HL-60 (cell line): Measurements from ENCODE around the gene AFTPH.

ENCODE experiments used
- CTCF ChIP-seq: IDR thresholded peaks from one replicate; pipeline ENCODE4 v1.5.1; 2011; ENCODE audit warnings: low read length, control low read depth, inconsistent platforms; ENCODE audit not compliant: insufficient read depth
- GABPA ChIP-seq: IDR thresholded peaks from 2 replicates; pipeline ENCODE4 v1.6.1; 2012; ENCODE audit warnings: low read depth
- POLR2AphosphoS5 ChIP-seq: IDR thresholded peaks from 2 replicates; pipeline ENCODE4 v1.6.1; 2012; ENCODE audit warnings: low read depth
- SPI1 ChIP-seq: IDR thresholded peaks from 2 replicates; pipeline ENCODE4 v1.6.1; 2012; ENCODE audit warnings: low read depth, mild to moderate bottlenecking, borderline replicate concordance
- TF ChIP-seq, protein P1 (sequence below): IDR thresholded peaks from 2 replicates; pipeline ENCODE4 v1.6.1; 2012; ENCODE audit warnings: low read depth; ENCODE audit not compliant: insufficient replicate concordance

DNA sequence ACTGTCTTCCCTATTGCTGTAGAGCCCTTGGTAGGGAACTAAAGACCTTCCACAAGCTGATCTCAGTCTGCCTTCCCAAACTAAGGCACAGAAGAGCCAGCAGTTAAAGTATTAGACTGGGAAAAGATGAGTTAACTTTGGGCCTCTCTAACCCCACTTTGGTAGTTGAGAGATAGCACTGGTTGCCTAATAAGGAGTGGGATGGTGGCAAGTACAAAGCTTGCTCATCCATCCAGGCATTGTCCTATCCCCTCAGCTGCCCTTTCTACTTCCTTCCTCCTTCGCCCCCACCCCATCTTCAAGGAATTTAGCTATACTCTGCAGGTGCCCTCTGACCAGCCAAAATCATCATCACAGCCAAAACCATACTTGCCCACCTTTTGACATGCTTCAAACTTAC is 22.2 kb upstream of the AFTPH start:
- TF ChIP-seq CTCF (no peak), POLR2AphosphoS5 (no peak), SPI1 (no peak), GABPA (no peak)
- TF ChIP-seq, protein P1, sequence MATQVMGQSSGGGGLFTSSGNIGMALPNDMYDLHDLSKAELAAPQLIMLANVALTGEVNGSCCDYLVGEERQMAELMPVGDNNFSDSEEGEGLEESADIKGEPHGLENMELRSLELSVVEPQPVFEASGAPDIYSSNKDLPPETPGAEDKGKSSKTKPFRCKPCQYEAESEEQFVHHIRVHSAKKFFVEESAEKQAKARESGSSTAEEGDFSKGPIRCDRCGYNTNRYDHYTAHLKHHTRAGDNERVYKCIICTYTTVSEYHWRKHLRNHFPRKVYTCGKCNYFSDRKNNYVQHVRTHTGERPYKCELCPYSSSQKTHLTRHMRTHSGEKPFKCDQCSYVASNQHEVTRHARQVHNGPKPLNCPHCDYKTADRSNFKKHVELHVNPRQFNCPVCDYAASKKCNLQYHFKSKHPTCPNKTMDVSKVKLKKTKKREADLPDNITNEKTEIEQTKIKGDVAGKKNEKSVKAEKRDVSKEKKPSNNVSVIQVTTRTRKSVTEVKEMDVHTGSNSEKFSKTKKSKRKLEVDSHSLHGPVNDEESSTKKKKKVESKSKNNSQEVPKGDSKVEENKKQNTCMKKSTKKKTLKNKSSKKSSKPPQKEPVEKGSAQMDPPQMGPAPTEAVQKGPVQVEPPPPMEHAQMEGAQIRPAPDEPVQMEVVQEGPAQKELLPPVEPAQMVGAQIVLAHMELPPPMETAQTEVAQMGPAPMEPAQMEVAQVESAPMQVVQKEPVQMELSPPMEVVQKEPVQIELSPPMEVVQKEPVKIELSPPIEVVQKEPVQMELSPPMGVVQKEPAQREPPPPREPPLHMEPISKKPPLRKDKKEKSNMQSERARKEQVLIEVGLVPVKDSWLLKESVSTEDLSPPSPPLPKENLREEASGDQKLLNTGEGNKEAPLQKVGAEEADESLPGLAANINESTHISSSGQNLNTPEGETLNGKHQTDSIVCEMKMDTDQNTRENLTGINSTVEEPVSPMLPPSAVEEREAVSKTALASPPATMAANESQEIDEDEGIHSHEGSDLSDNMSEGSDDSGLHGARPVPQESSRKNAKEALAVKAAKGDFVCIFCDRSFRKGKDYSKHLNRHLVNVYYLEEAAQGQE: no peak
